ENCODE results near the gene BCAP29.

The BCAP29 gene

DNA sequence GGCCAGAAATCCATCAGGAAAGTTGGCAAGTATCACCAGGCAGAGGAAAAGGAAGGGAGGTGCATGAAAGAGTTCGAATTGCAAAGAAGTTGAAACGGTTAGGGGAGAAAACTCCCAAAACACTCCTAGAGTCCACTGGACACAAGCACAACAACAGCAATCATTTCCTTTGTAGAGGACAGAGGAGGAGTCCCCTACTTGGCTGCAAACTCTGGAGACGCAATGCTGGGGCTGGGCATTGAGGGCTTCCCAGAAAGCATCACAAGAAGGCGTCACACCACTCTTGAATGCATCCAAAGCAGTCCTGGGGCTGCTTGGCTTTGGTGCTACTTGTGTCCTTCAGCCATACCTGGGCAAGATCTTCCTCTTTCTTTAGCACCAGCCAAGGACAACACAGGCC is 62.5 kb downstream of the BCAP29 start:
- H3K4me3 ChIP-seq (ENCODE audit: control insufficient read depth, low read depth, low read length) = no peak overlapping the region
- no peak for DNase-seq (ENCODE audit: low read depth)
- TF ChIP-seq CTCF (IDR thresholded peaks at IDR 0.05; ENCODE audit: control insufficient read depth, insufficient read depth, low read depth, low read length, missing control alignments) = no peak

DNA sequence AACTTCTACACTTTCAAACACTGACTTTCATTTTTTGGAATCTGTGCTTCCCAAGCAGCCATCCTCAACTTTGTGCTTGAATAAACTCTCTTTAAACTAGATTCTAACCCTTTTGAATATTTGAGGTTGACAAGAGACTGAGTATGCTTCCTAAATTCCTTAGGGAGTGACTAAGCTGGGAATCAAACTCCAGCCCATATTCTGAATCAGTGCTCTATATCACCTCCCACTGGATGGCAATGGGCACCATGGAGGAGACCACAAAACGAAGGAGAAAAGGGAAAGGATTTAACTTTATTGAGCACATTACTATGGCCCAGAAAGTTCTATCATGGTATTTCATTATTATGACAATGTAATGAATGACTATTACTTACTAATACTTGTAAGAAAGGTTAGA is 63.4 kb downstream of the BCAP29 start:
- DNase-seq (ENCODE audit: low read depth) = no peak
- peak; percentile 51 for TF ChIP-seq CTCF (IDR thresholded peaks at IDR 0.05; ENCODE audit: control insufficient read depth, insufficient read depth, low read depth, low read length, missing control alignments)

DNA sequence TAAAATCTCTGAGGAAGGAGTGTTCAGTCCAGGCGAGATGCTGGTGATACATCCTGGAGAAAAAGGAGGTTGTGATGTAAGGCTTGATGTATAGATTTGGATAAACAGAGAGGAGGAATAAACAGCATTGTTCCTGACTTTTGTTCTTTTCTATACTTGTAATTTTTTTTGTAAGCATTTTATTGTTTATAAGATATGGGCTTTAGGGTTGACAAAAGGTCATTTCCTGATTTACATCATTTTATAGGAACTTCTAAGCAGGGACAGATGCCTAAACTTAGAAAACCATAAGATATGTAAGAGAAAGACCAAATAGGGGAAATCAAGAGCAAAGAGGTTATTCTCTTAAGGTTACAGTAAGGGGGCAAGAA is 63.9 kb downstream of the BCAP29 start:
- no peak overlapping the region for H3K4me3 ChIP-seq (ENCODE audit: control insufficient read depth, low read depth, low read length)
- no peak for TF ChIP-seq CTCF (IDR thresholded peaks at IDR 0.05; ENCODE audit: control insufficient read depth, insufficient read depth, low read depth, low read length, missing control alignments)

More for the DNA sequence above, 63.4 kb downstream of the BCAP29 start:
- no peak overlapping the region for H3K4me3 ChIP-seq (ENCODE audit: control insufficient read depth, low read depth, low read length)

GRCh38 chr7:107644309-107644974 is 64.4 kb downstream of the BCAP29 start:
- no peak for DNase-seq (ENCODE audit: low read depth)
- H3K4me3 ChIP-seq (ENCODE audit: control insufficient read depth, low read depth, low read length) = no peak overlapping the region
- TF ChIP-seq CTCF (IDR thresholded peaks at IDR 0.05; ENCODE audit: control insufficient read depth, insufficient read depth, low read depth, low read length, missing control alignments) = no peak

More for the DNA sequence above, 63.9 kb downstream of the BCAP29 start:
- DNase-seq (ENCODE audit: low read depth) = no peak

DNA sequence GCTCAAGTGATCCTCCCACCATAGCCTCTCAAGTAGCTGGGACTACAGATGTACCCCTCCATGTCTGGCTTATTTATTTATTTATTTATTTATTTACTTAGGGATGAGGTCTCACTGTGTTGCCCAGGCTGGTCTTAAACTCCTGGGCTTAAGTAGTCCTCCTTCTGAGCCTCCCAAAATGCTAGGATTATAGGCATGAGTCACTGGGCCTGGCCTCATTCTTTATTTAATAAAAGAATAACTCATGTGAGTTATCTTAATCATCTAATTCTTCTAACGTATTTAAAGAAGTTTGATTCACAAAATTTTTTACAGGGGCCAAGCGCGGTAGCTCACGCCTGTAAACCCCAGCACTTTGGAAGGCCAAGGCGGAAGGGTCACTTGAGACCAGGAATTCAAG is 72.6 kb downstream of the BCAP29 start:
- no peak for DNase-seq (ENCODE audit: low read depth)
- no peak overlapping the region for H3K4me3 ChIP-seq (ENCODE audit: control insufficient read depth, low read depth, low read length)
- TF ChIP-seq CTCF (IDR thresholded peaks at IDR 0.05; ENCODE audit: control insufficient read depth, insufficient read depth, low read depth, low read length, missing control alignments) = no peak

- no peak for TF ChIP-seq CTCF (IDR thresholded peaks at IDR 0.05; ENCODE audit: control insufficient read depth, insufficient read depth, low read depth, low read length, missing control alignments)
- no peak overlapping the region for H3K4me3 ChIP-seq (ENCODE audit: control insufficient read depth, low read depth, low read length)
- peak; percentile 72 for DNase-seq (ENCODE audit: low read depth)
Measured at GRCh38 chr7:107658467-107658866, 78.4 kb downstream of the BCAP29 start.

Data from AG09309 (cell line).